GM19397 (cell line): ENCODE measurements around the gene RALGAPA2.

Source experiments
- ATAC-seq: cut with Tn5 transposase; IDR thresholded peaks from one replicate; pipeline ENCODE4 v1.9.1; 2021; ENCODE audit warnings: mild to moderate bottlenecking, moderate library complexity; ENCODE audit not compliant: unreplicated experiment

RALGAPA2 gene

DNA sequence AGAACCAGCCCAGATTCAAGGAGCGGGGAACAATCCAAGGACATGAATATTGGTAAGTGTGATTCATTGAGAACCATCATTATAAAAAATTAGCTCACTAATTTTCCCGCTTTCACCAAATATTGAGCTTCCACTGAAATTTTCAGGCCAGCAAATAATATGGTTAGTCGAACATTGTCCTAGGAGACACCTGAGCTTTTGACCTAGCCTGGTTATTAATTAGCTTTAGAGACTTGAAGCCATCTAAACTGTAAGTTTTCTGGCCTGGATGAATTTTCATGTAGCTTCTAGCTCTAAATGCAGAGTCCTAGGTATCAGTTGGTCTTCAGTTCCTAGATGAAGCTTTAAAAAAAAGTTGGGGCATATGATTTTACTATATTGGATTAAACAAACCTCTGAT lies 17.1 kb upstream of the RALGAPA2 start:
- ATAC-seq = no peak

DNA sequence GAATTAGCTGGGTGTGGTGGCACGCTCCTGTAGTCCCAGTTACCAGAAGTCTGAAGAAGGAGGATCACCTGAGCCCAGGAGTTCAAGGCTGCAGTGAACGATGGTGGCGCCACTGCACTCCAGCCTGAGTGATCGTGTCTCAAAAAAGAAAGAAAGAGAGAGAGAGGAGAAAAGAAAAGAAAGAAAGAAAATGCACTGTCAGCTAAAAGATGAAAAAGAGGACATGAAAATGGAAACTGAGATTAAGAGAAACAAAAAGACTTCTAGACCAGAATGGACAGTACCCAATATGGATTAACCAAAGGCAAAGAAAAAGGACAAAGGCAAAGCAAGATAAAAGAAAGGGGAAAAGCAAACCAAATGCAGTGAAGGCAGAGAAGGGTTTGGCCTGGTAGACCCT lies 9.0 kb upstream of the RALGAPA2 start:
- no peak for ATAC-seq

DNA sequence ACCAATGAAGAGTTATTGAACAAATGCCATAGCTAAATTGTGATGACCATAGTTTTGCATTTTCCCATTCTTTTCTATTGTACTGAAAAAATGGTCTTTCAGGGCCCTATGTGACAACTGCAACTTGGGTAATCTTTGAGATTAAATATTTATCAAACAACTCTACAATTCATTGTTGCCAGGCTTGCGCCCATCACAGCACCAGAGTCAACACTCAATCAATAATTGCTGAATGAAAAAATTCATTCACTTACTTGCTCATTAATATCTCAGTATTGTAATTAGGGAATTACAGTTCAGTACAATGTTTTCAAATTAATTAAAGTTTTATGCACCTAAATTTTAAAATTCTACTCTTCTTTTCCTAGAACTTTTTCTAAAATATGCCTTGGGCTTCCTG lies 7.7 kb upstream of the RALGAPA2 start:
- no peak for ATAC-seq

DNA sequence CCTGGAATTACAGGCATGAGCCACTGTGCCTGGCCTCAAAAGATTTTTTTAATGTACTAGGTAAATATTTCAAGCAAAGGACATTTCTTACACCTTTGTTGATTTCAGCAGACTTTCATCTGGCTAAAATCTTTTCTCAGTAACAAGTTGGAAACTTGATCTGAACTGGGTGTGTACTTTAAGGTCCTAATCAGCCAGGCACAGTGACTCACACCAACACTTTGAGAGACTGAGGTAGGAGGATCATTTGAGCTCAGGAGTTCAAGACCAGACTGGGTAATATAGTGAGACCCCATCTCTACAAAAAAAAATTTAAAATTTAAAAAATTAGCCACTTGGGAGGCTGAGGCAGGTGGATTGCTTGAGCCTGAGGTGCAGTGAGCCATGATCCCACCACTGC lies 7.0 kb upstream of the RALGAPA2 start:
- no peak for ATAC-seq

DNA sequence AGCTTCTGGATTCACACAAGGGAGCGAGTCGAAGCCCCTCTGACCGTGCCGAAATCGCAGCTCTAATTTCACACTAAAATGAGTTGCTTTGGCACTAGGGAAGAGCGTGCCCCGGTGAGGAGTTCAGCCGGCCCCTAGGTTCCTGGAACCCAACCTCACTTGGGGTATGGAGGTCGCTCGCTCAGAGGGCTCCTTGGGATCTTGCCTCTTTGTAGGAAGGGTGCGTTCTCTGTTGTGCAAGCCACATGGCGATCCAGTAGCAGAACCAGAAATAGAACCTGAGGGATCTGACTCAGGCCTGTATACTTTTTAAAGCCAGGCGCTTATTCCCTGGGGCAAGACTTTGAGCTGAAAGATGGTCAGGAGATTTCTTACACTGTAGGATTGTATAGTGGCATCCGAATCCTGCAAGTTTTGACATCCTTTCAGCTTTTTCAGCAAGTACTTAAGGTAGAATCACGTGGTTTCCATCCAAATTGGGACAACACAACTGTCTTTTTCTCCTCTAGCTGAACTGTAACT lies 861 bp upstream of the RALGAPA2 start:
- no peak for ATAC-seq

DNA sequence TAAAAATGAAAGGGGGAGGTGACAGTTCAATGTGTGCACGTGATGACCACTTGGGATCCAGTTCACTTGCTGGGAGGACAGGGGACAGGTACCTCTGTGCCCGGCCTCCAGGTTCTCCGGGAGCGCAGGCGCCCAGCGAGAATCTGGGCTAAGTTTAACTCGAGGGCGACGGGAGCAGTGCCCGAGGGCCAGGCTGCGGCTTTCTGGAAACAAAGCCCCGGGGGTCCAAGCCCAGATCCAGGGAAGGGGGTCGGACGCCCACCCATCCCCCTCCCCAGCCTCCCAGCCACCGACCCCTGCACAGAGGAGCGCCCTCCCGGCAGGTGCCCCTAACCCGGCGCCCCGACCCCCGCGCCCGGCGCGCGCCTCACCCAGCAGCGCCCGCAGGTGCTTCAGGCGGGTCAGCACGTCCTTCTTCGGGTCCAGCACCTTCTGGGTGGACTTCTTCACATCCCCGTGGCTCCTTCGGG lies 405 bp downstream of the RALGAPA2 start:
- ATAC-seq = peak; percentile 11

DNA sequence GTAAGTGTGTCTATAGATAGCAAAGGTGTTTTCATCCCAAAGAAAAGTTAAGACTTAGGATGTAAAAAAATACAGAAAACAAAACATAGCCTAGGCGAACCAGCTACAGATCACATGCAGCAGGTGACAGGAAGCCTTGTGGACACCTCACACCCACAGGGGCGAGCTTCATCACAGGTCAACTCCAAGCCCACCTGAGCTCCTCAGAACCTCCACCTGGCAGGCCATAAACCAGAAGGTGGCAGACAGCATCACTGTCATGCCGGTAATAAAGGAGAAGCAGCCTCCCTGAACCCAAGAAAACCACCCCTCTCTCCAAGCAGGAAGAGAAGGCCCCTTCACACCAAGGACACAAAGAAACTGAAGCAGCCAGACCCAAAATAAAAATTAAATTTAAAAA lies 1.0 kb downstream of the RALGAPA2 start:
- no peak for ATAC-seq

DNA sequence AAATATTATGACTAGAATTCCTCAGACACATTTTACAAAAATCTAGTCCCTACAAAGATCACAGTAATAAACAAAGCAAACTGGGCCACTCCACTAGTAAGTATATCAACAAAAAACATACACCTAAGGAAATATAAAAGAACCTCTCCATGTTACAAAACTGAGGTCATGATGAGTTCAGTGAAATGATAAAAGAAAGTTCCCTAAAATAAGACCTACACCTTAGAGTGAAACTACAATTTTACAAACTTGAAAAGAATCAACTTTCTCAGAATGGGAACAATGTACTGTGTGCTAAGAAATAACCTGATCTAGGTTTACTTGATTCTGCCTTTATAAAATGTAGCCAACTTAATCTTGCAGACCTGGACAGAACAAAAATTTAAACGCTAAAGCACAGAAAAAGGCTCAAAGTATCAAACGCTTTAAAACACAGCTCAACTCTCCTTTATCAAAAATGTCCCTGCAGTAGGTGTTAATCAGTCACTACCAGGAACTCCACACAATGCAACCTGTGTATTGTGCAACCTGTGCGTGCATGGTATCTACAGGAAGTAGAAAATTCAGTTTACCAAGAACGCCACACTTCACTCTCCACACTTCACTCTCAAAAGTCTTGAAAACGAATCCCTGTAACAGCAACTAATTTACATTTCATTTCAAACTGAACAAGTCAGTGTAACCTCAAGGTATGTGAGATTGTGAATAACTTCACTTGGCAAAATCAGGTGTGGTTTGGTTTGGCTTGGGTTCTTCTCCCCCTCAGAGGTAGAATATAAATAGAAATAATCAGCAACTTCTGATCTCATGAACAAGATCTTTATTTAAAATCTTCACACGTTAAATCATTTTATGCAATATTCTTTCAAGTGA lies 1.8 kb downstream of the RALGAPA2 start:
- no peak for ATAC-seq

DNA sequence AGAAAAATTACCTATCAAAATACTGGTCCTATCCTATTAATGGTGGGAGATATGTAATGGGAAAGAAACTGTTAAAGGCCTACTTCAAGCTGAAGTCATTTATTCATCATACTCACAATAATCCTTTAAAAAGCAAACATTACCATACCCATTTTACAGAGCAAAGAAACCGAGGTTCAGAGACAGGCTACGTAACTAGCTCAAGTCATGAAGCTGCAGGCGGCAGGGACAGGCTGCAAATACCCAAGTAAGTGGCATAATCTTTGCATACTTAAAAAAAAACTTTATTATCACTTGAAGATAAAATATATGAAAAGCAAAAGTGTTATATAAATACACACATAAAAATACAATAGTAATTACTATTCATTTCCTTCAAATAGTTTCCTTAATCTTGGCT lies 2.6 kb downstream of the RALGAPA2 start:
- no peak for ATAC-seq

DNA sequence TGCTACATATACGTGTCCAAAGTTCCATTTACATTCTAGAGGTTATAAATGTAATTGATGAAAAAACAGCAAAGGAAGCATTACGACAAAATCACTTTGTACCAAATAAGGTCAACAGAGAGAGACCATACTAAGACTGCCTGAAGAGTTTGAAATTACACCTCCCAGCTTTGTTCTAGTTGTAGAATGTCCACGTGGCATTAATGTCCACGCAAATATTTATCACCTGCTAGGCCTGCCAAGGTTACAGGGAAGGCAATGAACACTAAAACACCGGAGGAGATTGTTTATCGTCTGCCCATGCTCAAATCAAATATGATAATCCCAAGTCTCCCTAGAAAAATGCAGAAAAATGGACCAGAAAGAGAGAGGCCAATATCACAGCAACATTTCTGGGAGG lies 6.2 kb downstream of the RALGAPA2 start:
- no peak for ATAC-seq

DNA sequence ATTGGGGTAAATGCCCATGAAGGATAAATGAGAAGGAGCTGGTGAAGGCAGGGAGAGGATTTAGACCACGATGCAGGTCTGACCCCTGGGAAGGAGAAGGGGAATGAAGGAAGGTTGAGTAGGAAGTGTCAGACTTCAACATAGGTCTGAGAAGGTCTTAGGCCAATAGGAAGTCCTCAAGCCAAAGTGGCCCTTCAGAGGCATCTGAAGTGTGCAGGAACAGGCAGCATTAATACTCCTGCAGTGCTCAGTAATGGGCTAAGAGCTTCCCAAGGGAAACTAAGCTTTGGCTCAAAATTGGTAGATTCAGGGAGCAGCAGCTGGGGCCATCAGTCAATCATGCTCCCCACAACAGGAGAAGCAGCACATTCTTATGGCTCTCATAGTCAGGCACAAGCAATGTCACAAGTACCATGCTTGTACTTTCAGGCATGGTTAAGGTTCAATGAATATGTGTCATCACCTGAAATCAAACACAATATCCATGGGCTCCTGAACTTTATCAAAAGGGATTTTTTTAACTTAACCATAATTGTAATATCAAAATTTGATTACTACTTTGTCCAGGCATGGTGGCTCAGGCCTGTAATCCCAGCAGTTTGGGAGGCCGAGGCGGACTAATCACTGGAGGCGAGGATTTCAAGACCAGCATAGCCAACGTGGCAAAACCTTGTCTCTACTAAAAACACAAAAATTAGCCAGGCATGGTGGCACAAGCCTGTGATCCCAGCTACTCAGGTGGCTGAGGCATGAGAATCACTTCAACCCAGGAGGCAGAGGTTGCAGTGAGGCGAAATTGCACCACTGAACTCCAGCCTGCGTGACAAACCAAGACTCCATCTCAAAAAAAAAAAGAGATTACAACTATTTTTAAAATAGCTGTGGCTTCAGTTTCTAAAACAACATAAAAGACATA lies 9.9 kb downstream of the RALGAPA2 start:
- ATAC-seq = no peak

DNA sequence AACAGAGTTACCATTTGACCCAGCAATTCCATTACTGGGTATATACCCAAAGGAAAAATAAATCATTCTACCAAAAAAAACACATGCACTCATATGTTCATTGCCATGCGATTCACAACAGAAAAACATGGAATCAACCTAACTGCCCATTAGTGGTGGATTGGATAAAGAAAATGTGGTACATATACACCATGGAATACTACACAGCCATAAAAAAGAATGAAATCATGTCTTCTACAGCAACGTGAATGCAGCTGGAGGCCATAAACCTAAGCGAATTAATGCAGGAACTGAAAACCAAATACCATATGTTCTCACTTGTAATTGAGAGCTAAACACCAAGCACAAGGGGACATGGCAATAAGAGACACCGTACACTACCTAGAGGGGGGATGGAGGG lies 12.5 kb downstream of the RALGAPA2 start:
- ATAC-seq = no peak

DNA sequence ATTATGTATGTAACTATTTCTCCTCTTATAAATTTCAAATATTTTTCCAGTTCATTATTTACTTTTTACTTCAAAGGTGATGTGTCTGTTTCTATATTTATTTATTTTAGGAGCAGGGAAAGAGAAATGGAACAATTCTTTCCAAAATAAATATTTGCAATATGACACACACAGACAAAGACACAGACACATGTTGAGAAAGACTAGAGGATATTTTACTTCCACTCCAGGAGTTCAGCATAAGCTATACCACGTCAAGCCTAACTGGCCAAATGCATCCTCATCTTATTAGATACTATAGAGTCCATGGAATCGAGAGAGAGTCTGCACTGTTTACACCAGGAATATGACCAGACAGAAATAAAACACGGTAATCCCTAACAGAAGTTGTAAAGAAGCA lies 13.3 kb downstream of the RALGAPA2 start:
- no peak for ATAC-seq

DNA sequence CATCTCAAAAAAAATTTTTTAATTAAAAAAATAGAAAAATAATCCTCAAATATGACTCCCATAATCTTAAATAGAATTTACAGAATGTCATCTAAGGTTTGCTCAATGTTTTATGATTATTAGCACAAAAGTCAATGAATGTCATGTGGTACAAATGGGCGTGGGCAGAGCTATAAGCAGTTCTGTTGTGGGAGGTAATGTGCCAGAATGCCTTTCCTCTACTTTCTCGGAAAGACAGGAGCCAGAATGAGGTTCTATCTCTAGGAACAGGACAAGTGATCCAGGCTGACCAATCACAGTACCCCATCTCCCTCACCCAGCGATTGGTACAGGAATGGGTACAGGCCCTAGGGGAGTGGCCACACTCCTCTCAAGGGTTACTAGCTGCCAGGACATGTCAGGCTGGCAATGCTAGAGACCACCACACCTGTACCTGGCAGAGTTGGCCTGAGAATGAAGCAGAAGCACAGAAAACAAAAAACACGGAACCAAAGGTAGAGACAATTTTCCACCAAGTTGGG lies 15.1 kb downstream of the RALGAPA2 start:
- no peak for ATAC-seq

DNA sequence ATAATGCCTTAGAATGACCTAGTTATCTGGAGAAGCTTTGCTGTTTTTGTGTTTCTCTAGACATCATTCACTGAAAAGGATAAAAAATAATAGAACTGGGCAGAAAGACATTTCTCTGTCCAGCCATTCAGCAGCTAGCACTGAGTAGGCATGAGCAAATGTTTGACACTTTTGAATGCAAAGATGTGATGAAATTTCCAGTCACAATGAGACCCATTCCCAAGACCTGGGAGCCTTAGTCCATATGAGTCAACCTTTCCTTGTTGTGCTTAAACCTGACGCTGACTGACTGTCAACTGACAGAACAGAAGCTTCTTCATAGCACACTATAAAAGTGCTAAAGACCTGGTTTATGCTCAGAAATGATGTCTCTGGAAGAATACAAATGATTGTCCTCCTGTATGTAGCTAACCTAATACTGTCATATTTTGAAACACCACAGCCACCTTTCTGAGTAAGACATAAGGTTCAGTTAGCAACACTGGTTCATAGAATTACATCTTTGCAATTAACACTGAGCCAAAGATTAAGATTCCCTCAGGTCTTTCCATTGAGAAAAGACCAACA lies 17.1 kb downstream of the RALGAPA2 start:
- ATAC-seq = no peak

DNA sequence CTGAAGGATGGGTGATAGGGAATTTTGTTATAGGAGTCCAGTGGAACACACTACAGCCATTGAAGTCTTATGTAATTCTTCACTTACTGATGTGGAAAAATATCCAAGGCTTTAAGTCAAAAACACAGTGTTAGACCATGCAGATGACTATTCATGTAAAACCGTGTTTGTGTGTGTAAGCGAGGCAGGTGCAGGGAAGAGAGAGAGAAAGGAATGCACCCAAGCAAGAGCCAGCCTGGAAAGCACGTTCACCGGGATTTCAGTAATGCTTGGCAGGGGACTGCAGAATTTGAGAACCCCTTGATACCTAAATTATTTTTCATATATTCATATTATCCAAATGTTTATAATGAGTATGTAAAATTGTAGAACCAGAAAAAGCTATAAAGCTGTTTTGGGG lies 17.9 kb downstream of the RALGAPA2 start:
- no peak for ATAC-seq

DNA sequence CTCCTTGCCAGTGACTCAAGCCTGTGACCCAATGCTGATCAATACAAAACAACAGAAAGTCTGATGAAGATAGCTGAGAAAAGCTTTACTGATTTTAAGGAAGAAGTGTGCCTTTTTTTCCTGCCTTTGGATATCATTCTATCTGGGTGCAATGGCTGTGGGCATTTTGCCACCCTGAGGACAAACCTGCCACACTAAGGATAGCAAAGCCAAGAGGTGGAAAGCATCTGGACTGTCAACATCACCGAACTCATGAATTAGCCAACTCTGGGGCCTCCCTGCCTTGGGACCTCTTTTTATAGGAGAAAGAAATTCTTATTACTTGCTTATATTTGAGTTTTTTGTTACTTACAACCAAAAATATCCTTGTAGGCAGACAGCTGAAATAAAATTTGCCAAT lies 19.9 kb downstream of the RALGAPA2 start:
- no peak for ATAC-seq

DNA sequence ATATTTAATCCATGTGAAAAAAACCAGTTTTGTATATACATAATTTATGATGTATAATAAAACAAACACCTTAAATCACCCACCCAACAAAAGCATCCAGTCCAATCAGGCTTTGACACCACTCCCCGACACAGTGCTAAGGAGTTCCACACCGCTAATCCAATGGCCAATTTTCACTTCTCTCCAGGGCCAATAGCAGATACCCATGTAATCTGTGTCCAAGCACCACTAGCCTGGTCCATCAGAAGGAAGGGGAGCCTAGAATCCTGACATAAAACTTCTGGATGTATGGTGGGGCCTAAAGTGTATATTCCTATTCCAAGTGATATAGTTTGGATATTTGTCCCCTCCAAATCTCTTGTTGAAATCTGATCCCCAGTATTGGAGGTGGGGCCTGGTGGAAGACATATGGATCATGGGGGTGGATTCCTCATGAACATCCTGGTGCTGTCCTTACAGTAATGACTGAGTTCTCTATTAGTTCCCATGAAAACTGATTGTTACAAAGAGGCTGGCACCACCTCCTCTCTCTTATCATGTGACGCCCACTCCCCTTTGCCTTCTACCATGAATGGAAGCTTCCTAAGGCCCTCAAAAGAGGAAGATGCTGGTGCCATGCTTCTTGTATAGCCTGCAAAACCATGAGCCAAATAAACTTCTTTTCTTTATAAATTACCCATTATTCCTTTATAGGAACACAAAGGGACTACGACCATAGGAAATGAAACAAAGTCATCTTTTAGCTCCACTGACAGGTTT lies 20.8 kb downstream of the RALGAPA2 start:
- no peak for ATAC-seq

DNA sequence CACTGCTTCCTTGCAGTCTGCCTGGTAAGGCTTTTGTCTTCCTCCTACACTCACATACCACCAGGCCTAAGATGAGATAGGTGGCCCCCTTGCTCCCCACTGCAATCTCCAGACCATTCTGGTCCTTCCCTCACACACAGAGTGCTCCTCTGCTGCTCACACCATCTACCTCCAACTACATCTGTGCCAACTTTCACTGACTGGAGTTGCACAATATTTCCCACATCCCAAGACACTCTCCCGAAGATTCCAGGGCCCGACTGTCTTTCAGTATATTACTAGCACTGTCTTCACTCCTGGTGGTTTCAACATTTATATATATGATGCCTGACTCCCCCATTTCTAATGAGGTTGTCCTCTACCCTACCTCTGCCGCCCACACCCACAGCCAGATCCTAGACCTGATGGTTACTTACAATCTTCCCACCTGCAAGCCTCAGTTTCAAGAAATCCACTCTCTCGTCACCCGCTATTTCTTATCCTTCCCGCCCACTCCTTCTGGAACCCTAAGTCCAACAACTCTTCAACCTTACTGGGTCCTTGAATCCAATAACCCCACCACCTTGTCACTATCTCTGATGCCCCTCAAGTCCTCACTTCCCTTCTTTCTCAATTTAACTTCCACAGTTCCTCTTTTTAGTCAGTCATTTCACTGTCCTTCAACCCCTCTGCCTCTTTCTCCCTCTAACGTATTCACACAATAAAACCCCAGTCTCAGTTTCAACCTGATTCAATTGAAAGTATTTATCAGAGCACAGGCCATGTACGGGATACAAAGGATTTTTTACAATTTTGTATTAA lies 21.6 kb downstream of the RALGAPA2 start:
- ATAC-seq = no peak

DNA sequence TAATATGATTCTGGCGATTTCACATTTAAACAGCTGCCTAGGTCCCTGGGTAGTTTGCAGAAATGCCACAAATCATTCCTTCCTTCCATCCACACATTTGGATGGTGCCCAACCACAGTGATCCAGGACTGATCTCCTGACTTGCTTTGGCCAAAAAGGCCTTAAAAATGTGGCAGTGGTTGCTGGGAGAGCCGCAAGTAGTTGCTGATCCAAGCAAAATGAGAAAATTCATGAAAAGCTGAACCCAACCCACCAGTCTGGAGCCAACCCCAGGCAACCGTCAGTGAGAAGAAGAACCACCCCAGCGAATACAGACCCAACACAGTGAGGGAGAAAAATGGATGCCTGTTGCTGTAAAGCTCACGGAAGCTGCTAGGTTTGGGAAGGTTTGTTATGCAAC lies 25.1 kb downstream of the RALGAPA2 start:
- no peak for ATAC-seq
